IPS DF 19.7 (cell line): ENCODE data around the gene HCST.

Source experiments
- DNase-seq: peaks from one replicate; pipeline ENCODE4 v3.0.0-alpha.2; 2013; ENCODE audit warnings: low read depth, low spot score

HCST gene, protein sequence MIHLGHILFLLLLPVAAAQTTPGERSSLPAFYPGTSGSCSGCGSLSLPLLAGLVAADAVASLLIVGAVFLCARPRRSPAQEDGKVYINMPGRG

GRCh38 chr19:35901854-35902661 lies at the start of gene HCST:
Gene HCST (plus strand): TSS chr19:35902529. CDS start chr19:35902594, 65 bp downstream.
- DNase-seq, result no peak

- no peak for DNase-seq
Measured at GRCh38 chr19:35853038-35853756, 49.1 kb upstream of the HCST start.

GRCh38 chr19:35856546-35857149 lies 45.7 kb upstream of the HCST start, which contains the start of gene KIRREL2:
Gene KIRREL2 (plus strand): TSS chr19:35856911. CDS start chr19:35857120, 209 bp downstream.
- DNase-seq, result no peak

DNA sequence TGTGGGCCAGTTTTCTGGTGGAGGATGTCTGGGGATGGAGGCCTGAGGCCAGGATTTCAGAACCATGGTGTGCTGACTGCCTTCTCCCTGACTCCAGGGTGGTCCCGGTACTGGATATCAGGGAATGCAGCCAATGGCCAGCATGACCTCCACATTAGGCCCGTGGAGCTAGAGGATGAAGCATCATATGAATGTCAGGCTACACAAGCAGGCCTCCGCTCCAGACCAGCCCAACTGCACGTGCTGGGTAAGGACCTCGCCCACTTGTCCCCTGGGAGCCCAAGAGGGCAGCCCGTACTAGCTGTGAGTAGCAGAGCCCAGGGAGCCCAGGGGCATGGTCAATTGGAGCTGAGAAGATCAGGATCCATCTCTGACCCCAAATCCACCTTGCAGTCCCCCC lies 44.0 kb upstream of the HCST start:
- DNase-seq, result no peak

DNA sequence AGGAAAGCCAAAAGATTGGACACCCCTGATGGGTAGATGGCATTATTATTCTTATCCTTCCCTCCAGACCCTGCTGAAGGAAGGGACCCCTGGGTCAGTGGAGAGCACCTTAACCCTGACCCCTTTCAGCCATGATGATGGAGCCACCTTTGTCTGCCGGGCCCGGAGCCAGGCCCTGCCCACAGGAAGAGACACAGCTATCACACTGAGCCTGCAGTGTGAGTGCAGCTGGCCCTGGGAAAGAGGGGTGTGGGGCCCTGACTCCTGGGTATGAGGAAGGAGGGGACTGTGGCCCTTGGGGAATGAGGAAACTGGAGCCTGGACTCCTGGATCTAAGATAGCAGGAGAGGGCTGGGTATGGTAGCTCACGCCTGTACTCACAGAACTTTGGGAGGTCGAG lies 42.9 kb upstream of the HCST start:
- no peak for DNase-seq

- DNase-seq, result no peak
Measured at GRCh38 chr19:35860436-35860817, 41.9 kb upstream of the HCST start.

DNA sequence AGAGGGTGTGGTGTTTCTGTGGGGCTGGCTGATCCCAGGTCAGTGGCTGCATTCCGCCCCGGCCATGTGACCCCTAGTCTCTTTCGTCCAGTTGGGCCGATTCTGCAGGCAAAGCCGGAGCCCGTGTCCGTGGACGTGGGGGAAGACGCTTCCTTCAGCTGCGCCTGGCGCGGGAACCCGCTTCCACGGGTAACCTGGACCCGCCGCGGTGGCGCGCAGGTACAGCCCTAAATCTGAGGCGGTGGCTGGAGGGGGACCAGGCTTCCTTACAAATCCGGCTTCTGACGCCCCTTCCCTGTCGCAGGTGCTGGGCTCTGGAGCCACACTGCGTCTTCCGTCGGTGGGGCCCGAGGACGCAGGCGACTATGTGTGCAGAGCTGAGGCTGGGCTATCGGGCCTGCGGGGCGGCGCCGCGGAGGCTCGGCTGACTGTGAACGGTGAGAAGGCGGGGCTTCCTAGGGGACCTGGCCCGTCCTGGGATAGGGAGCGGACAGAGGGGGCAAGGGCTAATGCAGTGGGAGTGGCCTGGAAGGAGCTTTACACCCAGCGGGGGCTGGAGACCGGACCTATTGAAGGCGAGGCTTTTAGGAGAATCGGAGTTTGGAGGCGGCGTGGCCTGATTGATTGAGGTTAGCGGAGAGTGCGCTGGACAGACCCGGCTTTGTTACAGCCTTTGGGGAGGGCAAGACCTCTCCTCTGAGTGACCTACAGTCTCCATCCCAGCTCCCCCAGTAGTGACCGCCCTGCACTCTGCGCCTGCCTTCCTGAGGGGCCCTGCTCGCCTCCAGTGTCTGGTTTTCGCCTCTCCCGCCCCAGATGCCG lies 41.3 kb upstream of the HCST start:
- peak; percentile 72 for DNase-seq

- DNase-seq, result no peak
Measured at GRCh38 chr19:35861640-35862160, 40.6 kb upstream of the HCST start.

DNA sequence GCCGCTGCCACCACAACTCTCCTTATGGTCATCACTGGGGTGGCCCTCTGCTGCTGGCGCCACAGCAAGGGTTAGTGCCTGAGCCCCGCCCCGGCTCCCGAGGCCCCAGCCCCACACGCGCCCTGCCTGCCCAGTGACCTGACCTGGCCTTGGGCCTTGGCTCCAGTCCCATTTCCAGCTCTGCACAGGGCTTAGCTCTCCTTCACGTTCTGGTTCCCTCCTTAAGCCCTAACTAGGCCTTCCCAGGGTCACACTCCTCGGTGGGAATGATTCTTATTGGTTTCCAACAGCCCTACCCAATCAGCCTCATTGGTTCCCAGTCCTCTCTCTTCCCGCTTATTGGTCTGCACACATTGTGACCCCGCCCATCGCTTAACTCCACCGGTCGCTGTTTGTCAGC lies 39.8 kb upstream of the HCST start:
- DNase-seq, result no peak

DNA sequence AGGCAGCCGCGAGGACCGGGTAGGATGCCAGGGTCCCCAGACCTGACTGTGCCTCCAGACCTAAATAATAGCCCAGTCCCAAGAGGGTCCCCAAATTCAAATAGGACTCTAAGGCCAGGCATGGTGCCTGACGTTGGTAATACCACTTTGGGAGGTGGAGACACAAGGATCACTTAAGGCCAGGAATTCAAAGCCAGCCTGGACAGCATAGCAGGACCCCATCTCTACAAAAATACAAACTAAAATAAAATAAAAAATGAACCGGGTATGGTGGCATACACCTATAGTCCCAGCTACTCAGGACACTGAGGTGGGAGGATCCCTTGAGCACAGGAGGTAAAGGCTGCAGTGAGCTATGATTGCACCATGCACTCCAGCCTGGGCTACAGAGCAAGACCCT lies 39.3 kb upstream of the HCST start:
- no peak for DNase-seq

DNA sequence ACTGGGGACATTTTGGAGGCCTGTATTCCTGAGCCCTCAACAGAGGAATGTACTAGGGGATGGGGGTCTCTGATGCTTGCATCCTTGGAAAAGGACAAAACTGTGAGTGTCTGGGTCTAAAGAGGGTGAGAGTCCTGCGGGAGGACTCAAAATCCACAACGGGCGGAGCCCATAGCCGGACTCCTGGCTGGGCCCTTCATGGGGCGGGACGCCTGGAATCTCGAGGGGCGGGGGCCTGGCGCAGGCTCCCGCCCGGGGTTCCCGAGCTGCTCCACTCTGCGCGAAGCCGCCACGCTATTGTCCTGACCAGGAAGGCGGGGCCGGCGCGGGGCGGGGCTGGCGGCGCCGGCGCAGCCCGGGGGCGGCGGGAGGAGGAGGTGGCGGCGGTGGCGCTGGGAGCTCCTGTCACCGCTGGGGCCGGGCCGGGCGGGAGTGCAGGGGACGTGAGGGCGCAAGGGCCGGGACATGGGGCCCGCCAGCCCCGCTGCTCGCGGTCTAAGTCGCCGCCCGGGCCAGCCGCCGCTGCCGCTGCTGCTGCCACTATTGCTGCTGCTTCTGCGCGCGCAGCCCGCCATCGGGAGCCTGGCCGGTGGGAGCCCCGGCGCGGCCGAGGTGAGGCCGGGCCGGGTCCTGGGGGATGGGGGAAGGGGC lies 34.0 kb upstream of the HCST start, which contains the start of gene APLP1:
Gene APLP1, plus strand, starts transcription at position 403 of the 651 bp plus-strand sequence. Its CDS starts 63 bp downstream, at position 466.
- DNase-seq, result no peak

- no peak for DNase-seq
Measured at GRCh38 chr19:35868823-35869326, 33.5 kb upstream of the HCST start.

GRCh38 chr19:35869327-35870123 lies 32.8 kb upstream of the HCST start:
- DNase-seq, result peak; percentile 60

- peak; percentile 77 for DNase-seq
Measured at GRCh38 chr19:35870124-35870736, 32.1 kb upstream of the HCST start.

DNA sequence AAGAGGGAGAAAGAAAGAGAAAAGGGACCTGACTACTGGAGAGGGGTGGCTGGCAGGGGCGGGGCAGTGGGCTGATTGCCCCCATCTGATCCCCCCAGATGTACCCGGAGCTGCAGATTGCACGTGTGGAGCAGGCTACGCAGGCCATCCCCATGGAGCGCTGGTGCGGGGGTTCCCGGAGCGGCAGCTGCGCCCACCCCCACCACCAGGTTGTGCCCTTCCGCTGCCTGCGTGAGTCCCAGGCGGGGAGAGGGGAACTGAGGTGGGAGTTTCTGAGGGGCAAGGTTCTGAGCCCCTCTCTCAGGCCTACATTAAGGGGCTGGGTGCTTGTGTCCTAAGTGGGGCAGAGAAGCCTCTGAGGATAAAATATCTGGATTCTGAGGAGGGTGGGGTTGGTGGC lies 31.5 kb upstream of the HCST start:
- DNase-seq, result no peak

DNA sequence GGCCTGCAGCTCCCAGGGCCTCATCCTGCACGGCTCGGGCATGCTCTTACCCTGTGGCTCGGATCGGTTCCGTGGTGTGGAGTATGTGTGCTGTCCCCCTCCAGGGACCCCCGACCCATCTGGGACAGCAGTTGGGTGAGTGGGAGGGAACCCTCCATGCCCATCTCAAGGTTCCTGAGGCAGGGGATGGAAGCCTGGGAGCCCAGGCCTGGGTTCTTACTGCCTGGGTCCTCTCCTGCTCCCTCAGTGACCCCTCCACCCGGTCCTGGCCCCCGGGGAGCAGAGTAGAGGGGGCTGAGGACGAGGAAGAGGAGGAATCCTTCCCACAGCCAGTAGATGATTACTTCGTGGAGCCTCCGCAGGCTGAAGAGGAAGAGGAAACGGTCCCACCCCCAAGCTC lies 30.7 kb upstream of the HCST start:
- no peak for DNase-seq

- DNase-seq, result no peak
Measured at GRCh38 chr19:35872180-35872579, 30.1 kb upstream of the HCST start.

- DNase-seq, result no peak
Measured at GRCh38 chr19:35874392-35874930, 27.9 kb upstream of the HCST start.

DNA sequence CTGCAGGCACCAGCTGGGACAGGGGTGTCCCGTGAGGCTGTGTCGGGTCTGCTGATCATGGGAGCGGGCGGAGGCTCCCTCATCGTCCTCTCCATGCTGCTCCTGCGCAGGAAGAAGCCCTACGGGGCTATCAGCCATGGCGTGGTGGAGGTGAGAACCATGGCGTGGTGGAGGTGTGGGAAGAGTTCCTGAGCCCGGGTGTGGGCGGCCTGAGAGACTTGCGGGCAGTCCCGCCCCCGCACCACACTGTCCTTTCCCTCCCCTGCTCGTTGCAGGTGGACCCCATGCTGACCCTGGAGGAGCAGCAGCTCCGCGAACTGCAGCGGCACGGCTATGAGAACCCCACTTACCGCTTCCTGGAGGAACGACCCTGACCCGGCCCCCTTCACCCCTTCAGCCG lies 23.3 kb upstream of the HCST start:
- DNase-seq, result no peak
